Measurements from ENCODE around the gene CYFIP2. TPM values are rescaled to one million over a fixed set of nuclear protein-coding genes. Genes with fewer than 3 reads are reported as not detected.

Gene CYFIP2
- total and polyA plus RNA-seq, 12 donors = 24.8 to 123 (median 54.8) TPM

GRCh38 chr5:157350939-157351801 lies 85.2 kb downstream of the CYFIP2 start:
- intact Hi-C loops (cut with DNase I) = no loop called here
- TF ChIP-seq POLR2A (IDR thresholded peaks at IDR 0.05) (no peak), CTCF (IDR thresholded peaks at IDR 0.05) (no peak)
- Histone ChIP-seq H3K9me3 (replicated peaks in 1 of 3) (no peaks in the 10 kb centered on the region), H3K27me3 (no peaks in the 10 kb centered on the region), H3K4me1 (replicated peaks in 1 of 2) (no peaks in the 10 kb centered on the region), H3K36me3 (replicated peaks in 1 of 2) (no peaks in the 10 kb centered on the region), H3K27ac (no peak overlapping the region), H3K4me3 (no peak overlapping the region)
- 63 to 75% (median 73%) methylated on average over 7 of the region's 7 CpGs for WGBS, 4 donors
- DNase-seq = no peak

DNA sequence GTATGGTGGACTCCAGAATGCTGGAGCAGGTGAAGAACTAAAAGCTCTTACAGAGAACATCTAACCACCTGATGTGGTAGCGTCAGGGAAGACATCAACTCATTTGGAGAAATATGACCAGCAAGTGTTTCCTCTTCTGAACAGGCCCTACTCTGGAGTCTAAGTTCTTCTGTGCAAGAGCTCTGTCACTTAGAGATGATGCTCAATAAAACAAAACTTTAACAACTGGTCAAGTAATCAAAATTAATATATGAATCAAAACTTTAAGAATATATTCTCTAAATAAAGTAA lies 85.8 kb downstream of the CYFIP2 start:
- WGBS, 4 donors = 91 to 100% (median 96%) methylated on average over 1 of the region's 1 CpG

DNA sequence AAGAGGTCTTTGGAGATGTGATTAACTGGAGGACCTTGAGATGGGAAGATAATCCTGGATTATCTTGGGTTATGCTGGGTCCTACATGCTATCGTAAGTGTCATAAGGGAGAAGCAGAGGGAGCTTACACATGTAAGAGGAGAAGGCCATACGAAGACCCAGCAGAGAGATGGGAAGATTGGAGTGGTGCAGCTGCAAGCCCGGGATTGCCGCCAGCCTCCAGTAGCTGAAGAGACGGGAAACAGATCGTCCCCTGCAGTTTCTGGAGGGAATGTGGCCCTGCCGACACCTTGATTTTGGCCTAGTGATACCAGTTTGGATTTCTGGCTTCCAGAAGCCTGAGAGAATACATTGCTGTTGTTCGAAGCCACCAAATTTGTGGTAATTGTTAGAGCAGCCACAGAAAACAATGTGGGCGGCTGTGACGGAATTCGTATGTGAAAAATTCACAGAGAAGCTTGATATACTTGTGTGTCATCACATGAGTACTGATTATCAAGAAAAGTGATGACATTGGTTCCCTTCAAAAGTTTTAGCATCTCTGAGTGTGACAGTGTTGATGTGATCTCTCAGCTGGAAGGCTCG lies 86.9 kb downstream of the CYFIP2 start:
- no peak for DNase-seq
- no peaks in the 10 kb centered on the region for H3K4me1 ChIP-seq (replicated peaks in 1 of 2)
- TF ChIP-seq CTCF (IDR thresholded peaks at IDR 0.05) = no peak
- H3K27ac ChIP-seq = no peak overlapping the region
- H3K9me3 ChIP-seq (replicated peaks in 1 of 3) = no peaks in the 10 kb centered on the region
- H3K27me3 ChIP-seq = no peaks in the 10 kb centered on the region
- no peak overlapping the region for H3K4me3 ChIP-seq
- intact Hi-C loops (cut with DNase I) = no loop called here
- WGBS, 4 donors = 93 to 96% (median 95%) methylated on average over 12 of the region's 12 CpGs
- no peaks in the 10 kb centered on the region for H3K36me3 ChIP-seq (replicated peaks in 1 of 2)

More for the DNA sequence above, 85.8 kb downstream of the CYFIP2 start:
- Histone ChIP-seq H3K4me3 (no peak overlapping the region), H3K27me3 (no peaks in the 10 kb centered on the region), H3K27ac (no peak overlapping the region), H3K36me3 (replicated peaks in 1 of 2) (no peaks in the 10 kb centered on the region), H3K4me1 (replicated peaks in 1 of 2) (no peaks in the 10 kb centered on the region), H3K9me3 (replicated peaks in 1 of 3) (no peaks in the 10 kb centered on the region)
- intact Hi-C loops (cut with DNase I) = no loop called here
- no peak for DNase-seq
- no peak for TF ChIP-seq POLR2A (IDR thresholded peaks at IDR 0.05)
- TF ChIP-seq CTCF (IDR thresholded peaks at IDR 0.05) = no peak

DNA sequence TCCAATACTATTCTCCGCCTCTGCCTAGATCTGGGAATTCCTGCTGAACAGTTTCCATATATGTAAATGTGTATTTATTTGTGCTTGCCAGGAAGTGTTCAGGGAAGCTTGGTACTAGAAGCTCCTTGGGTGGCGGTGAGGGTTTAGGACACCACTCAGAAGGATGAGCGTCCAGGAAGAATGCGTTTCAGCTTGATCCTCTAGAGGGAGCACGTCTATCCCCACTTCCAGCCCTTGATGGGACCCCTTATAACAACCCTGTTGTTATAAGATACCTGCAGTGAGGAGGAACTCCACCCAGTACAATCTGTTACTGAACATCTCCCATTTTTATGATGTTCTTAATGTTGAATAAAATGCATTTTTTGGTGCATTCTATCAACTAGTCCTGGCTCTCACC lies 88.9 kb downstream of the CYFIP2 start:
- 74 to 85% (median 81%) methylated on average over 5 of the region's 5 CpGs for WGBS, 4 donors

More for the DNA sequence above, 88.9 kb downstream of the CYFIP2 start:
- DNase-seq = no peak
- Histone ChIP-seq H3K36me3 (replicated peaks in 1 of 2) (no peaks in the 10 kb centered on the region), H3K4me1 (replicated peaks in 1 of 2) (no peaks in the 10 kb centered on the region), H3K27ac (no peak overlapping the region), H3K4me3 (no peak overlapping the region), H3K9me3 (replicated peaks in 1 of 3) (no peaks in the 10 kb centered on the region), H3K27me3 (no peaks in the 10 kb centered on the region)
- TF ChIP-seq CTCF (IDR thresholded peaks at IDR 0.05) (no peak), POLR2A (IDR thresholded peaks at IDR 0.05) (no peak)
- intact Hi-C loops (cut with DNase I) = no loop called here

Data from adrenal gland (tissue), 12 donors.